Measurements from ENCODE around the gene TM7SF3.
A peak's percentile ranks its signal among the peaks of the same experiment; 100 is the strongest.
"Not testable (repeated sequence)": the region's sequence is repeated elsewhere in the genome, so short reads cannot be mapped to it uniquely, and the experiment has no call there.

TM7SF3 gene, protein sequence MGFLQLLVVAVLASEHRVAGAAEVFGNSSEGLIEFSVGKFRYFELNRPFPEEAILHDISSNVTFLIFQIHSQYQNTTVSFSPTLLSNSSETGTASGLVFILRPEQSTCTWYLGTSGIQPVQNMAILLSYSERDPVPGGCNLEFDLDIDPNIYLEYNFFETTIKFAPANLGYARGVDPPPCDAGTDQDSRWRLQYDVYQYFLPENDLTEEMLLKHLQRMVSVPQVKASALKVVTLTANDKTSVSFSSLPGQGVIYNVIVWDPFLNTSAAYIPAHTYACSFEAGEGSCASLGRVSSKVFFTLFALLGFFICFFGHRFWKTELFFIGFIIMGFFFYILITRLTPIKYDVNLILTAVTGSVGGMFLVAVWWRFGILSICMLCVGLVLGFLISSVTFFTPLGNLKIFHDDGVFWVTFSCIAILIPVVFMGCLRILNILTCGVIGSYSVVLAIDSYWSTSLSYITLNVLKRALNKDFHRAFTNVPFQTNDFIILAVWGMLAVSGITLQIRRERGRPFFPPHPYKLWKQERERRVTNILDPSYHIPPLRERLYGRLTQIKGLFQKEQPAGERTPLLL
- total RNA-seq = 17.8 to 33.4 reads per million in 2 donors

DNA sequence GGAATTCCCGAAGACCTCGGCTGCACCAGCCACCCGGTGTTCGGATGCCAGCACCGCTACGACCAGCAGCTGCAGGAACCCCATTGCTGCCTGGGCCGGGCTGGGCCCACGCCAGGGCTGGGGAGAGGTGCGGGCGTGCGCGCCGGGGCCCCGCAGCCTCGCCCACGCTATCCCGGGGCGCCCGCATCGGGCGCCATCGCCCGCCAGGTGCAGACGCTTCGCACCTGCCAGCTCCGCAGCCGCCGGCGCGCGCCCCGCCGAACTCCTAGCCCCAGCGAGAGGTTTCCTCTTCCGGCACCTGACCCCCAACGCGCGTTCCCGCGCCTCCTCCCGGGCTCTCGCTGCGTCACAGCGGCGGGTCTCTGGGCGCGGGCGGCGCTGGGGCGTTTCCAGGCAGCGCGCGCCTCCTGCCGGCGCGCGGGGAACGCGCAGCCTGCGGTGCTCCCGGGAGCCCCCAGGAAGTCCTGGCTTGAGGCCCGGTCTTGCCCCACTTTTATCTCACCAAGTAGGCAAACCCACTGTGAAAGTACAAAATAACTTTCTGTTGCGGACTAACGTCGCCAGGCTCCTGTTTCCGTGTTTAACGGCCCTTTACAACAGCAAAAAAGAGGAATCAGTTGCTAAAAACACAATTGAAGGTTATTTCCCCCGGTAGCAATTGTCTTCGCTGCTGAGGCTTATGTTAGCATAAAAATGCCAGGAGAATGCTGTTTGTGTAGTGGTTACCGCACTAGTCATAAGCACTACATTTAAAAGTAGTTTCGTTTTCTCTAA is at the start of gene TM7SF3:
Gene TM7SF3 (minus strand): TSS at position 300 of the 774 bp plus-strand sequence. CDS start 216 bp downstream, at position 84.
- DNase-seq = peak; percentile 92 to 97 (median 96)

DNA sequence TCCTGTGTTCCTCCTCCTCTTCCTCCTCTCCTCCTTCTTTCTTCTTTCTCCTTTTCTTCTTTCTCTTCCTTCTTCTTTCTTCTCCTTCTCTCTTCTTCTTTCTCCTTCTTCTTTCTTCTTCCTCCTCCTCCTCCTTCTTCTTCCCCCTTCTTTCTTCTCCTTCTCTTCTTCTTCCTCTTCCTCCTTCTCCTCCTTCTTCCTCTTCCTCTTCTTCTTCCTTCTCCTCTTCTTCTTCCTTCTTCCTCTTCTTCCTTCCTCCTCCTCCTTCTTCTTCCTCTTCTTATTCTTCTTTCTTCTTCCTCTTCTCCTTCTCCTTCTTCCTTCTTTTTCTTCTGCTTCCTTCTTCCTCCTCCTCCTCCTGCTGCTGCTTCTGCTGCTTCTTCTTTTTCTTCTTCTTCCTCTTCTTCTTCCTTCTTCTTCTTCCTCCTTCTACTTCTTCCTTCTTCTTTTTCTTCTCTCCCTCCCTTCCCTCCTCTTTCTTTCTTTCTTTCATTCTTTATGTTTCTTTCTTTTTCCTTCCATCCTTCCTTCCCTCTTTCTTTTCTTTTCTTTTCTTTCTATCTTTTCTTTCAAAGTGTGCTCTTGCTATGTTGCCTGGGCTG is 49.2 kb upstream of the TM7SF3 start:
- no peak for DNase-seq

DNA sequence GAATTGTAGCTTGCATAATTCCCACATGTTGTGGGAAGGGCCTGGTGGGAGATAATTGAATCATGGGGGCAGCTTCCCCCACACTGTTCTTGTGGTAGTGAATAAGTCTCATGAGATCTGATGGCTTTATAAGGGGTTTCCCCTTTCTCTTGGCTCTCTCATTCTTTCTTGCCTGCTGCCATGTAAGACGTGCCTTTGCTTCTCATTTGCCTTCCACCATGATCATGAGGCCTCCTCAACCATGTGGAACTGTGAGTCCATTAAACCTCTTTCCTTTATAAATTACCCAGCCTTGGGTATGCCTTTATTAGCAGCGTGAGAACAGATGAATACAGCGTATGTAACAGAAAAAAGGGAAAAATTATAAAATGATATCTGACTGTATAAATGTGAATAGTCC is 47.1 kb upstream of the TM7SF3 start:
- DNase-seq = peak in 1 of 5 experiments; percentile 5

DNA sequence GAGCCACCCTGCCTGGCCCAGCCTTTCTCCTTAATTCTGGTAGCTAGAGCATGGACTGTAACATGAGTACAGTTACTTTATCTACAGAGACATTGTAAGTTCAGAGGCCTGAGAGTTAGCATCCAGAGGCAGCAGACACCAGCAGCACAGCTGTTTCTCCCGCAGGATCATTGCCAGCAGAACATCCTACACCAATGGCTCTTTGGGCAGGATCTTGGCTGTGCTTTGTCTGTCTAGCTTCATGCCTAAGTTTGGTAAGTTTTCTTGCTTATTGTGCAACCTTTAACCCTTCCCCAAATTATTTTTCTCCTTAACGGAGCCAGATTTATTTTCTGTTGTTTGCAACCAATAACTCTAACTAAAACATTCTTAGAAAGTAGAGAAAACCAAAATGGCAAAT is 46.6 kb upstream of the TM7SF3 start:
- DNase-seq = no peak

DNA sequence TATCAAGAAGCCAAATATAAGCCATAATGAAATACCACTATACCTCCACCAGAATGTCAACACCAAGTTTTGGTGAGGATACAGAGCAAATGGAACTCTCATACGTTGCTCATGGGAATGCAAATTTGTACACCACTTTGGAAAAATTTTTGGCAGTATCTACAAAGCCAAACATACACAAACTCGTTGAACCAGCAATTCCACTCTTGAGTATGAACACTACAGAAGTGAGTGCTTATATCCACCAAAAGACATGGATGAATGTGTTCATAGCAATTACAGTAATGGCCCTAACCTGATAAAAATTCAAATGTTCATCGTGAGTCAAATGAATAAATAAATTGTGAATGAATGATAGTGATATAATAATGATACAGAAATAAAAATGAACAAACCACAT is 43.4 kb upstream of the TM7SF3 start:
- no peak for DNase-seq

DNA sequence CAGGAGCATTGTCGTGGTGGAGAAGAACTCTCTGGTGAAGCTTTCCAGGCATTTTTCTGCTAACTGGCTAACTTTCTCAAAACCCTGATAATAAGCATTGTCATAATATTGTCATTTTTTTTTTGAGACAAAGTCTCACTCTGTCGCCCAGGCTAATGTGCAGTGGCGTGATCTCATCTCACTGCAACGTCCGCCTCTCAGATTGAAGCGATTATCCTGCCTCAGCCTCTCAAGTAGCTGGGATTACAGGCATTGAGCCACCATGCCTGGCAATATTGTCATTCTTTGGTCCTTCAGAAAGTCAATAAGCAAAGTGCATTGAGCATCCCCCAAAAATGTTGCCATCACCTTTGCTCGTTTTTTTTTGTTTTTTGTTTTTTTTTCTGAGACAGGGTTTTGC is 41.8 kb upstream of the TM7SF3 start:
- no peak for DNase-seq

DNA sequence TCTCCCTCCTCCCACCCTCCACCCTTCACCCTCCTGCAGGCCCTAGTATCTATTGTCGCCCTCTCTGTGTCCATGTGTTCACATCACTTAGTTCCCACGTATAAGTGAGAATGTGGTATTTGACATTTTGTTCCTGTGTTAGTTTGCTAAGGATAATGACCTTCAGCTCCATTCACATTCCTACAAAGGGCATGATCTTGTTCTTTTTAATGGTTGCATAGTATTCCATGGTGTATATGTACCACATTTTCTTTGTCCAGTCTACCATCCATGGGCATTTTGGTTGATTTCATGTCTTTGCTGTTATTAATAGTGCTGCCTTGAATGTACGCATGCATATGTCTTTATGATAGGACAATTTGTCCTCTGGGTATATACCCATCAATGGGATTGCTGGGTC is 38.6 kb upstream of the TM7SF3 start:
- no peak for DNase-seq

DNA sequence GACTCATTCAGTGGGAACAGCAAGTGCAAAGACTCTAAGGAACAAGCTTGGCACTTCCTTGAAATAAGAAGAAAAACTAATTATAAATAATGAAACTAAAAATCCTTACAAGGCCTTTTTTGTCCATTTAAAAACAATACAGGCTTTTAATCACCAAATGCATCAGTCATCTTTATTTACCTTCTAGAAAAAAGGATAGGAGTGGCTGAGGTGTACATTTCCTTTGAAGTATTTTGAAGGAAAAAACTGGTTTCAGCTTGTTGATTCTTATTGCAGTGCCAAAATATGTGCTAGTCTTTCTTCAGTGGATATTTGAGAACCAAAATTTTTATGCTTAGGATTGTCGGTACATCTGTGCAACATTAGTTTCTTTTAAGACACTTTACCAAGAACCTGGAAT is 38.0 kb upstream of the TM7SF3 start:
- DNase-seq = no peak

DNA sequence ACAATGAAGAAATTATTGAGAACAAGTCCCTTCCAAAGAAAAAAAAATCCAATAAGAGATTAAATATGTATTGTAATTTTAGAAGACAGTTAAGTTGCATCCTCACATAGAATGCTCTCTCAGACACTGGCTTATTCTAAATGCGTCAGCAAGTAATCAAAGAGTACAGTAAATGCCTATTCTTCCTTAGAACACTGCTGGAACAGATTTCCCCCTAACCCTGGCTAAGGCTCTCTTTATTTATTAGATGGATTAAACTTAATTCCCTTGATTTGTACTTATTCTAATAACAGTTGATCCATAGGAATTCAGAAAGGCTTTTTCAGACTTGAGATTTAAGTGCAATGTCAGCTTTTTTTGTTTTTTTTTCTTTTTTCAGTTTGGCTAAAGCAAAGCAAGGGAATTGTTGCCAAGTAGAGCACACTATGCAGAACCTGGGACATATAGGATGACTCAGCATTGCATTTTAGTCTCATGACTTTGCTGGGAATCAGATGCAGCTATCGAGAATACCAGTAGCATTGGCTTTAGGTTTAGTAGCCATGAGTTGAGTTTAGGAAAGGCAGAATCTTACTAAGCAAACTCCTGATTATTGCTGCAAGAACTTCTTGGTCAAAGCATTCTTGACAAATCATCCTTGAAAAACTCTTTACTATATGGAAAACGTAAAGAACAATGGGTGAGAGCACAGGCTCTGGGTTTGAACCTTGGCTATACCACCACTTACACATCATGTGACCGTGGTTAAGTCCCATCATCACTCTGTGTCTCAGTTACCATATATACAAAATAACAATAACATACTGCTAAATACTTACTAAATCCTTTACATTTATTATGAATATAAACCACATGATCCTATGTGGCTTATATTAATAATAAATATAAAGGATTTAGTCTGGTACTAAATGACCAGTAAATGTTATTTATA is 34.9 kb upstream of the TM7SF3 start:
- DNase-seq = no peak

DNA sequence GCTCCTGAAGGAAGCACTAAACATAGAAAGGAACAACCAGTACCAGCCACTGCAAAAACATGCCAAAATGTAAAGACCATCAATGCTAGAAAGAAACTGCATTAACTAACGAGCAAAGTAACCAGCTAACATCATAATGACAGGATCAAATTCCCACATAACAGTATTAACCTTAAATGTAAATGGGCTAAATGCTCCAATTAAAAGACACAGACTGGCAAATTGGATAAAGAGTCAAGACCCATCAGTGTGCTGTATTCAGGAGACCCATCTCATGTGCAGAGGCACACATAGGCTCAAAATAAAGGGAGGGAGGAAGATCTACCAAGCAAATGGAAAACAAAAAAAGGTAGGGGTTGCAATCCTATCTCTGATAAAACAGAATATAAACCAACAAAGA is 27.8 kb upstream of the TM7SF3 start:
- DNase-seq = not testable (repeated sequence)

DNA sequence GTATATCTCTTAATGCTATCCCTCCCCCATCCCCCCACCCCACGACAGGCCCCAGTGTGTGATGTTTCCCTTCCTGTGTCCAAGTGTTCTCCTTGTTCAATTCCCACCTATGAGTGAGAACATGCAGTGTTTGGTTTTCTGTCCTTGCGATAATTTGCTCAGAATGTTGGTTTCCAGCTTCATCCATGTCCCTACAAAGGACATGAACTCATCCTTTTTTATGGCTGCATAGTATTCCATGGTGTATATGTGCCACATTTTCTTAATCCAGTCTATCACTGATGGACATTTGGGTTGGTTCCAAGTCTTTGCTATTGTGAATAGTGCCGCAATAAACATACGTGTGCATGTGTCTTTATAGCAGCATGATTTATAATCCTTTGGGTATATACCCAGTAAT is 26.5 kb upstream of the TM7SF3 start:
- not testable (repeated sequence) for DNase-seq

DNA sequence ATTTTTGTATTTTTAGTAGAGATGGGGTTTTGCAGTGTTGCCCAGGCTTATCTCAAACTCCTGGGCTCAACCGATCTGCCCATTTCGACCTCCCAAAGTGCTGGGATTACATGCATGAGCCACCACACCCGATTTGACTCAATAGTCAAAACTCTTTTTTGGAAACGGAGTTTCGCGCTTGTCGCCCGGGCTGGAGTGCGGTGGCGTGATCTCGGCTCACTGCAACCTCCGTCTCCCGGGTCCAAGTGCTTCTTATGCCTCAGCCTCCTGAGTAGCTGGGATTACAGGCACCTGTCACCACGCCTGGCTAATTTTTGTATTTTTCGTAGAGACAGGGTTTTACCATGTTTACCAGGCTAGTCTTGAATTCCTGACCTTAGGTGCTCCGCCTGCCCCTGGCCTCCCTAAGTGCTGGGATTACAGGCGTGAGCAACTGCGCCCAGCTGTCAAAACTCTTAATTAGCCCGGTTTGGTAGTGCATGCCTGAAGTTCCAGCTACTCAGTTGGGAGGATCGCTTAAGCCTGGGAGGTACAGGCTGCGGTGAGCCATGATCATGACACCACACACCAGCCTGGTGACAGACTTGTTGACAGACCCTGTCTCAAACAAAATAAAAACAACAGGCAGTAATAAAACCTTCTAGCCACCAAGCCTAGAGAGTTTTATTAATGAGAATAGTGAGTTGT is 20.6 kb upstream of the TM7SF3 start:
- no peak for DNase-seq

DNA sequence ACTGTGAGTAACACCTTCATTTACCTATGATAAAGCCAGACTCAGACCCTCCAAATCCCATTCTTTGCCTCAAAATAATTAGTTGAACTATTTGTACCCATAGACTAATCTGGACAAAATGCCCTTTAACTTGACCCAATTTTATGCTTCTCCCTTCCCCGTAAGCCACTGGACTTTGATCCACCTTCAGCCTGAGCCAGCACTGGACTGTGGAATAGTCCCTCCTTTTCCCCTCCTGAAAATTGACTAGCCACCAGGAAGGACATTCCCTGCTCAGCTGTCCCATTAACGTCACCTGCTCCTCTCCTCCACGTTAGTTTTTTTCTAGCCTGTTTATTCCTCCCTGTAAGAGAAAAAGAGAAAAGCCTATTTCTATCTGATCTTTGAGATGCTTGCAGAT is 18.5 kb upstream of the TM7SF3 start:
- DNase-seq = no peak

DNA sequence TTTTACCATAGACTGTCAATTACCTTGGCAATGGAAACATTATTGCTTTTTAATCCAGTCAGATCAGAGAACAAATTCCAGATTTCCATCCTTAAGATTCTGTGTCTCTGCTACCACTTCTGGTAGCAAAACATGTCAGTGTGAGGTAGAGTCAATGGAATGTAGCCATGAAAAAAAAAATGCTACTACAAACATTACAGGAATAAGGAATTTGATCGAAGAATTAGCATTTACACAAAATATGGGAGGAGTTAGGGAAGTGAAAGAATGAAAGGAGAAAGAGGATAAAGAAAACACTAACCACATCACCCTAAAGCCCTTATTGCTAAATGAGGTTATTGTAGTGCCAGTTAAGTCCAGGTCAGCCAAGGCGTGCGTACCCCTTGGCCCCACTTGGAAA is 17.3 kb upstream of the TM7SF3 start:
- DNase-seq = no peak

DNA sequence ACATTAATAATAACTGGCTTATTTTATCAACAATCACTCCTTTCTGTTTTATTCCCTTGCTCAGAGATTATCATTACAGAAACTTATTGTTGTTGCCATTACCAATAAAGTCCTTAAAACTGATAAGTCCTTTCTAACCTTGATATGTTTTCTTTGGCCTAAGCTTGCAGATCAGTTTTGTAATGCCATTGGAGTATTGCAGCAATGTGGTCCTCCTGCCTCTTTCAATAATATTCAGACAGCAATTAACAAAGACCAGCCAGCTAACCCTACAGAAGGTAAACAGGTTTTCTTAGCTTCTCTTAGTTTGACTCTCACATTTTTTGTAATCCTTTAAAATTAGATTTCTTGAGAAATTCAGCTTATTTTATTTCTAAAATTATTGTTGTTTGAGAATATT is 12.1 kb upstream of the TM7SF3 start:
- DNase-seq = no peak

DNA sequence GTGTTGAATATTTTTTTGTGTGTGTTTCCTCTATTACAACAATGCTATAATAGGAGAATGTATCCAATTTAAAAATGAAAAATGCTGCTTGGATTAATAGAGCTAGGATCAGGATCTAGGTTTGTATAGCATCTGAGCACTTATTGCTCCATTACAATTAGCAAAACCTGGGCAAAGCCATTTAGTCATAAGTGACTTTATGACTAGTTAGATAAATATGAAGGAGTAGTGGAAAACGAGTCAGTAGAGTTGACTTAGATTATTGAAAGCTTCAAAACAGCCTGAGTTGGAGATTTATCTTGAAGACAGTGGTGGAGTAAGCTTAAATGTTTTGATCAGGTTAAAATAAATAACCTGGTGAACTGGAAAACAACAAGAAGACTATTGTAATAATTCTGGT is 10.9 kb upstream of the TM7SF3 start:
- no peak for DNase-seq

DNA sequence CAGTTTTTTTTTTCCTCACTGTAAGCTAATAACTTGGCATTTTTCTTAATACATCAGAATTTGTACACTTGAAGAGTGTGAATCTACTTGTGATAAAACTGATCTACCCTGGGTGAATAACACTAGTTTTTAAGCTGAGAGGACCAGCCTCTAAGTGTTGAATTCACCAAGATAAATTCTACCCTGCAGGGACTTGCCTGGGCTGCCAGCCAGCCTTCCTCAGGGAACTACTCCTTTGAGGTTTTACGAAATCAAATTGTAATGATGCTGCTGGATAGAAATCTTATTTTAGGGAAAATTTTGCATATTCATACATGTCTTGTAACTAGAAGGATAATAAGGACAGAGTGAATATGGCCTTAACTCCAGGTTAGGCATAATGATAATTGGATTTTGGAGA is 10.1 kb upstream of the TM7SF3 start:
- no peak for DNase-seq

DNA sequence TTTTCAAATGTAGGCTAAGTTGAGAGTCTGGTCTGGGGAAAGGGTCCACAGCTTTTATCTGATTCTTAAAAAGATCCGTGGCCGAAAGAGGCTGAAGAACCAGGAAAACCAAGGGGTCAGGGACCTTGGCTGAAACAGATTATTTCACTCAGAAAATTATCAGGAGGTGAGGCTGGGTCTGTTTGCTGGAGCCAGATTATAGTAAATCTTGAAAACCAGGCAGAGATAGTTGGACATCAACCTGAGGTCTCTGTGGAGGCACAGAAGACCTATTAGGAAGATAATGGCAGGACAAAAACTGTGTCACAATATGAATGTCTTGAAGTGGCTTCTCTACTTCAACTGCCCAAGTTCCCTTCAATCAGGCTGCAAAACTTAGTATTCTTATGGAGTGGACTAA is 6.6 kb upstream of the TM7SF3 start:
- DNase-seq = no peak

DNA sequence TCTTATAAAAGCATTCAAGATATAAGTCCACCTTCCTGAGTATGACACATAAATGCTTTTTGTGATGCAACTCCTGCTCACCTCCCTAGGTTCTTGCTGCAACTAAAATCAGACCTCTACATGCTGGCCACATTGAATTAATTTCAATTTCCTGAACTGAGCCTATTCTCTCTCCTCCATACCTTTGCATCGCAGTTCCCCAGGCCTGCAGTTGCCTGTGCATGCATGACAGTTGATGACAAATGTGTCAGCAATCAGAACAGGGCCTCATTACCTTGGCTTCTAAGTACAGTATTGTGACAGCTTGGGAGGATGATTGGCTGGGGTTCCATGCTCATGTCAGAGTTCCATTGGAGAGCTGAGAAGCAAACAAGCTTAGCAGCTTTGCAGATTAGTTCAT is 3.9 kb upstream of the TM7SF3 start:
- no peak for DNase-seq

DNA sequence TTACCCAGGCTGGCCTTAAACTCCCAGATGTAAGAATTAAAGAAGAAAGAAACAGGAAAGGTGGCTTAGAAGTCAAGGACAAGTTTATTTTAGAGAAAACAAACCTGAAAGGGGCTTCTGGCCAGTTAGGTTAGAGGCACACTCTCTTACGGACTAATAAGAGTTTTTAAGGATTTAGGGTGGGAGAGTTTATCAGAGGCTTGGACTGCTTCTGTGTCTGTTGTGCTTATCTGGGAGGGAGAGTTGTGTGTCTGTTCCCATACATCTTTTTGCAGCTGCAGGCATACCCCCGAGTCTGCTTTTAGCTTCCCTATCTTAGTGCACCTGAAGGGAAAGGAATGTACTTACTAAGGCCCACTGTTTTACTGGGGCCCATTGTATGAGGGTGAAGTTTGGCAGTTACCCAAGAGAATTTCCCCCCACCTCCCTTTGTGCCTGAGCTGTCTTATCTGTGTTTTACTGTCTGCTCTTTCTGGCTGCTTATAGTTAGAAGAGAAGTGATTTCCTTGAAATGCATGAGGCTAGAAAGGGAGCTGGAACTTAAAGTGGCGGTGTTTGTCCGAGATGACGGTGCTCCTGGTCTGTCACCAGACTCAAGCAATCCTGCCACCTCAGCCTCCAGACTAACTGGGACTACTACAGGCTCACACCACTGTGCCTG is 3.1 kb upstream of the TM7SF3 start:
- DNase-seq = not testable (repeated sequence)

DNA sequence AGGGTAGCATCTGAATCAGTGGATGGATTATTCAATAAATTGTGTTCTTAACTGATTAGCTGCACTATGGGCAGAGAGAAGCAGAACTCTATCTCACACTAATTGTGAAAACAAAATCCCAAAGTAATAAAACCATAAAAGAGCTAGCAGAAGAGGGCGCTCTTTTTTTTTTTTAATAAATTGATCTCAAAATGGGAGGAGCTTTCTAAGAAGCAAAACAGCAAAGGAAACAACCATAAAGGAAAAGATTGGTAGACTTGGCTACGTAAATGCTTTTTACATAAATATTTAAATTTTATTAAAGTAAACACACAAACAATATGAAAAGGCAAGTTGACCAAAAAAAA is 1.5 kb upstream of the TM7SF3 start:
- DNase-seq = peak in 2 of 5 experiments; percentile 36 to 77
